Upper lobe of right lung (tissue), 1 donor: Measurements from ENCODE around the gene STX8. TPM values are rescaled to one million over a fixed set of nuclear protein-coding genes. Genes with fewer than 3 reads are reported as not detected.
A peak's percentile ranks its signal among the peaks of the same experiment; 100 is the strongest.

Experiments used
- ATAC-seq: fragments of 200-7000 bp; cut with Tn5 transposase; one replicate; pipeline ENCODE4 v1.9.1; 2020; ENCODE audit warnings: mild to moderate bottlenecking, moderate library complexity
- DNase-seq: peaks from one replicate; pipeline ENCODE4 v3.0.0-alpha.2; 2020
- H3K27ac ChIP-seq: fragments of 200-600 bp; one replicate; pipeline ENCODE4 v1.8.0; 2022
- H3K27me3 ChIP-seq: fragments of 200-600 bp; one replicate; pipeline ENCODE4 v1.8.0; 2022; ENCODE audit warnings: mild to moderate bottlenecking
- H3K36me3 ChIP-seq: fragments of 200-600 bp; one replicate; pipeline ENCODE4 v1.8.0; 2022
- H3K4me1 ChIP-seq: fragments of 200-600 bp; one replicate; pipeline ENCODE4 v1.8.0; 2022
- H3K4me3 ChIP-seq: fragments of 200-600 bp; one replicate; pipeline ENCODE4 v1.8.0; 2022; ENCODE audit warnings: mild to moderate bottlenecking
- H3K9me3 ChIP-seq: fragments of 200-600 bp; one replicate; pipeline ENCODE4 v1.8.0; 2022
- CTCF ChIP-seq: fragments of 200-600 bp; IDR thresholded peaks from one replicate; pipeline ENCODE4 v1.8.0; 2022; ENCODE audit warnings: antibody characterized with exemption
- intact Hi-C: fragments of 100-400 bp; cut with DNase I; formaldehyde crosslinking; loops from one replicate; pipeline ENCODE4 v1.11.0; 2022
- total RNA-seq: library from RNA; stranded (reverse); fragmentation: NEBNext Ultra II Directional; extraction: Animal tissue kit (Norgen Biotek cat#: 25700); gene quantifications from one replicate; pipeline ENCODE4 v1.2.1, GENCODE V29; 2021
- donor health status: DM: no; HTN: yes; CAD: no; lungs with severe emphysema.

Gene STX8
- total RNA-seq, 1 donor from 2014 or later = 52.5 TPM

GRCh38 chr17:9247401-9247938, 328.1 kb downstream of the STX8 start:
- Histone ChIP-seq H3K4me1 (peaks cover 16% of the 10 kb centered on the region), H3K9me3 (no peaks in the 10 kb centered on the region), H3K4me3 (no peak overlapping the region), H3K36me3 (no peaks in the 10 kb centered on the region), H3K27ac (no peak overlapping the region), H3K27me3 (no peaks in the 10 kb centered on the region)
- ATAC-seq = no peak
- TF ChIP-seq CTCF = no peak
- intact Hi-C loops = no loop called here
- no peak for DNase-seq

- intact Hi-C loops = no loop called here
- no peaks in the 10 kb centered on the region for H3K36me3 ChIP-seq
- no peaks in the 10 kb centered on the region for H3K9me3 ChIP-seq
- H3K4me3 ChIP-seq = no peak overlapping the region
- DNase-seq = peak; percentile 75
- no peak for ATAC-seq
- H3K27ac ChIP-seq = peak overlapping the region; percentile 47
- no peak for TF ChIP-seq CTCF
- no peaks in the 10 kb centered on the region for H3K27me3 ChIP-seq
- H3K4me1 ChIP-seq = peaks cover 27% of the 10 kb centered on the region
Observed at GRCh38 chr17:9244066-9245052, 331.3 kb downstream of the STX8 start.

- H3K27me3 ChIP-seq = no peaks in the 10 kb centered on the region
- ATAC-seq = no peak
- H3K9me3 ChIP-seq = no peaks in the 10 kb centered on the region
- H3K4me1 ChIP-seq = peaks cover 33% of the 10 kb centered on the region
- intact Hi-C loops = no loop called here
- no peak overlapping the region for H3K4me3 ChIP-seq
- no peak for TF ChIP-seq CTCF
- DNase-seq = no peak
- H3K36me3 ChIP-seq = no peaks in the 10 kb centered on the region
- no peak overlapping the region for H3K27ac ChIP-seq
Observed at GRCh38 chr17:9242983-9243382, 332.6 kb downstream of the STX8 start.

GRCh38 chr17:9242497-9242881, 333.1 kb downstream of the STX8 start:
- no peak for ATAC-seq
- H3K27me3 ChIP-seq = no peaks in the 10 kb centered on the region
- no peak for TF ChIP-seq CTCF
- no peak overlapping the region for H3K4me3 ChIP-seq
- no peaks in the 10 kb centered on the region for H3K36me3 ChIP-seq
- intact Hi-C loops = no loop called here
- no peak for DNase-seq
- no peaks in the 10 kb centered on the region for H3K9me3 ChIP-seq
- H3K4me1 ChIP-seq = peaks cover 33% of the 10 kb centered on the region
- H3K27ac ChIP-seq = no peak overlapping the region

- ATAC-seq = no peak
- H3K27ac ChIP-seq = peak overlapping the region; percentile 89
- H3K27me3 ChIP-seq = no peaks in the 10 kb centered on the region
- peaks cover 33% of the 10 kb centered on the region for H3K4me1 ChIP-seq
- H3K9me3 ChIP-seq = no peaks in the 10 kb centered on the region
- no peaks in the 10 kb centered on the region for H3K36me3 ChIP-seq
- no peak for DNase-seq
- intact Hi-C loops = no loop called here
- no peak overlapping the region for H3K4me3 ChIP-seq
- TF ChIP-seq CTCF = no peak
Observed at GRCh38 chr17:9241774-9242496, 333.7 kb downstream of the STX8 start.
